AG09319 (cell line): ENCODE results near the gene UTP25.
"Not testable (repeated sequence)": the region's sequence is repeated elsewhere in the genome, so short reads cannot be mapped to it uniquely, and the experiment has no call there.

Experiments
- DNase-seq: peaks from one replicate; pipeline ENCODE4 v3.0.0-alpha.2; 2010; ENCODE audit warnings: low read depth; ENCODE audit errors: extremely low read depth
- CTCF ChIP-seq: IDR thresholded peaks from 2 replicates; pipeline ENCODE4 v1.5.1; 2011; ENCODE audit warnings: low read depth, mild to moderate bottlenecking, inconsistent platforms, low read length, moderate library complexity

The UTP25 gene

GRCh38 chr1:209786146-209786545 is 41.6 kb upstream of the UTP25 start:
- no peak for DNase-seq
- no peak for TF ChIP-seq CTCF

- no peak for TF ChIP-seq CTCF
- DNase-seq: no peak
These were observed 40.2 kb upstream of the UTP25 start for GRCh38 chr1:209787551-209787950.

GRCh38 chr1:209789245-209789644 is 38.5 kb upstream of the UTP25 start:
- no peak for TF ChIP-seq CTCF
- no peak for DNase-seq

- no peak for TF ChIP-seq CTCF
- no peak for DNase-seq
These were observed 37.2 kb upstream of the UTP25 start for GRCh38 chr1:209790286-209791193.

- no peak for TF ChIP-seq CTCF
- no peak for DNase-seq
These were observed 35.9 kb upstream of the UTP25 start for GRCh38 chr1:209791920-209792319.

GRCh38 chr1:209793711-209794110 is 34.1 kb upstream of the UTP25 start:
- DNase-seq: not testable (repeated sequence)

- no peak for DNase-seq
- TF ChIP-seq CTCF: 0 out of 2 replicates have a peak, but pooled peaks have one; percentile 1
These were observed 29.7 kb upstream of the UTP25 start for GRCh38 chr1:209797978-209798639.
